DOHH2 (cell line): ENCODE results near the gene GLRX5.

Experiments used
- H3F3A ChIP-seq: fragments of 200-600 bp; sonication (generic), shearing (Covaris generic); 2 replicates; pipeline ENCODE4 v1.6.0; 2016; ENCODE audit warnings: antibody characterized with exemption, mild to moderate bottlenecking; ENCODE audit not compliant: control insufficient read depth, insufficient read depth
- H3K27ac ChIP-seq: fragments of 200-600 bp; sonication (generic); 2 replicates; pipeline ENCODE4 v1.5.1; 2014; ENCODE audit warnings: low read depth, mild to moderate bottlenecking, low read length, moderate library complexity
- H3K27me3 ChIP-seq: fragments of 200-600 bp; sonication (generic); 2 replicates; pipeline ENCODE4 v1.6.1; 2014; ENCODE audit warnings: mild to moderate bottlenecking, low read length, mixed read lengths; ENCODE audit not compliant: control insufficient read depth
- H3K36me3 ChIP-seq: fragments of 200-600 bp; sonication (generic); 2 replicates; pipeline ENCODE4 v1.6.1; 2014; ENCODE audit warnings: mild to moderate bottlenecking, low read length, moderate library complexity, mixed read lengths; ENCODE audit not compliant: control insufficient read depth
- H3K4me1 ChIP-seq: fragments of 200-600 bp; sonication (generic); 2 replicates; pipeline ENCODE4 v1.6.1; 2014; ENCODE audit warnings: mild to moderate bottlenecking, low read length, mixed read lengths; ENCODE audit not compliant: control insufficient read depth
- H3K4me2 ChIP-seq: fragments of 200-600 bp; sonication (generic); 2 replicates; pipeline ENCODE4 v1.6.0; 2014; ENCODE audit warnings: mild to moderate bottlenecking, low read length, moderate library complexity
- H3K4me3 ChIP-seq: fragments of 200-600 bp; sonication (generic); 2 replicates; pipeline ENCODE4 v1.5.1; 2014; ENCODE audit warnings: mild to moderate bottlenecking, low read length, mixed read lengths
- H3K79me2 ChIP-seq: fragments of 200-600 bp; sonication (generic); 2 replicates; pipeline ENCODE4 v1.6.1; 2014; ENCODE audit warnings: mild to moderate bottlenecking, low read length, mixed read lengths; ENCODE audit not compliant: control insufficient read depth
- H3K9me2 ChIP-seq: fragments of 200-600 bp; sonication (generic); replicated peaks from 2 replicates; pipeline ENCODE4 v1.6.1; 2014; ENCODE audit warnings: mild to moderate bottlenecking, low read length, mixed read lengths; ENCODE audit not compliant: control insufficient read depth
- H3K9me3 ChIP-seq: fragments of 200-600 bp; sonication (generic); 2 replicates; pipeline ENCODE4 v1.6.1; 2014; ENCODE audit warnings: antibody characterized with exemption, low read length, mixed read lengths; ENCODE audit not compliant: control insufficient read depth, insufficient read depth
- H4K20me1 ChIP-seq: fragments of 200-600 bp; sonication (generic); 2 replicates; pipeline ENCODE4 v1.6.0; 2014; ENCODE audit warnings: low read depth, mild to moderate bottlenecking, antibody characterized with exemption, low read length, moderate library complexity; ENCODE audit not compliant: control insufficient read depth, insufficient read depth
- CTCF ChIP-seq: fragments of 200-600 bp; sonication (generic); IDR thresholded peaks from one replicate; pipeline ENCODE4 v1.5.1; 2014; ENCODE audit warnings: antibody characterized with exemption, mild to moderate bottlenecking, low read depth, low read length; ENCODE audit not compliant: poor library complexity, severe bottlenecking
- EZH2phosphoT487 ChIP-seq: fragments of 200-600 bp; sonication (generic); IDR thresholded peaks from 2 replicates; pipeline ENCODE4 v1.6.1; 2017; ENCODE audit warnings: borderline replicate concordance, mild to moderate bottlenecking, antibody characterized with exemption, low read length, moderate library complexity, mixed read lengths

Gene GLRX5

GRCh38 chr14:95537298-95538089, 2.6 kb downstream of the GLRX5 start:
- Histone ChIP-seq H3F3A (no peaks in the 10 kb centered on the region), H3K4me2 (peak overlapping the region; percentile 86; the same call in 1 of the 2 replicates), H3K79me2 (peaks cover 90% of the 10 kb centered on the region), H3K9me2 (no peaks in the 10 kb centered on the region), H3K9me3 (no peaks in the 10 kb centered on the region), H3K36me3 (peaks cover 22% of the 10 kb centered on the region), H3K27ac (no peak overlapping the region), H3K4me1 (peaks cover 23% of the 10 kb centered on the region), H3K4me3 (no peak overlapping the region), H4K20me1 (peaks cover 25% of the 10 kb centered on the region; the same call in 1 of the 2 replicates), H3K27me3 (no peaks in the 10 kb centered on the region)
- TF ChIP-seq CTCF, result no peak
- no peak for TF ChIP-seq EZH2phosphoT487

- Histone ChIP-seq H3F3A (no peaks in the 10 kb centered on the region), H3K79me2 (peaks cover 85% of the 10 kb centered on the region), H3K4me1 (peaks cover 15% of the 10 kb centered on the region), H3K9me3 (no peaks in the 10 kb centered on the region), H4K20me1 (peaks cover 17% of the 10 kb centered on the region; the same call in 1 of the 2 replicates), H3K27me3 (no peaks in the 10 kb centered on the region), H3K27ac (no peak overlapping the region), H3K9me2 (no peaks in the 10 kb centered on the region), H3K4me3 (no peak overlapping the region), H3K36me3 (peaks cover 7% of the 10 kb centered on the region), H3K4me2 (no peak overlapping the region)
- TF ChIP-seq EZH2phosphoT487, result no peak
- no peak for TF ChIP-seq CTCF
Measured at GRCh38 chr14:95538801-95539509, 4.1 kb downstream of the GLRX5 start.

GRCh38 chr14:95540236-95540855, 5.5 kb downstream of the GLRX5 start:
- TF ChIP-seq CTCF (no peak), EZH2phosphoT487 (no peak)
- no peak overlapping the region for H3K4me3 ChIP-seq
- H3K4me2 ChIP-seq, result no peak overlapping the region
- peaks cover 78% of the 10 kb centered on the region for H3K79me2 ChIP-seq
- H3K27ac ChIP-seq, result no peak overlapping the region
- no peaks in the 10 kb centered on the region for H3F3A ChIP-seq
- no peaks in the 10 kb centered on the region for H3K9me3 ChIP-seq
- H3K36me3 ChIP-seq, result peaks cover 8% of the 10 kb centered on the region; the same call in 1 of the 2 replicates
- no peaks in the 10 kb centered on the region for H3K27me3 ChIP-seq
- H4K20me1 ChIP-seq, result peaks cover 17% of the 10 kb centered on the region; the same call in 1 of the 2 replicates
- H3K9me2 ChIP-seq, result no peaks in the 10 kb centered on the region
- peaks cover 15% of the 10 kb centered on the region for H3K4me1 ChIP-seq
